ENCODE results near the gene SENP3. TPM values are rescaled to one million over a fixed set of nuclear protein-coding genes. Genes with fewer than 3 reads are reported as not detected.

The SENP3 gene
- total and polyA plus RNA-seq, 2 of the 13 experiments (the other 11 are each of a cell fraction or from before 2014, with no cell fraction given), result 55.8 to 75.4 TPM

- TF ChIP-seq ZNF143 (CRISPR knock-in tag; IDR thresholded peaks at IDR 0.05) (0 out of 2 replicates have a peak, but pooled peaks have one; percentile 31), ISL2 (CRISPR knock-in tag; IDR thresholded peaks at IDR 0.05) (peak; percentile 47), ZNF614 (CRISPR knock-in tag; IDR thresholded peaks at IDR 0.05; ENCODE audit: borderline replicate concordance) (peak; percentile 89; the same call in 1 of the 2 replicates), ZBTB4 (CRISPR knock-in tag; IDR thresholded peaks at IDR 0.05; ENCODE audit: borderline replicate concordance) (no peak; the same call in 1 of the 2 replicates), TRAFD1 (CRISPR knock-in tag; IDR thresholded peaks at IDR 0.05; ENCODE audit: borderline replicate concordance) (peak; percentile 83; the same call in 1 of the 2 replicates), ZNF260 (CRISPR knock-in tag; IDR thresholded peaks at IDR 0.05; ENCODE audit: borderline replicate concordance, low read depth) (no peak), ZNF350 (CRISPR knock-in tag; IDR thresholded peaks at IDR 0.05; ENCODE audit: borderline replicate concordance, low read depth) (0 out of 2 replicates have a peak, but pooled peaks have one; percentile 17), ZFX (CRISPR knock-in tag; IDR thresholded peaks at IDR 0.05; ENCODE audit: low read depth) (peak; percentile 79), ZIK1 (CRISPR knock-in tag; IDR thresholded peaks at IDR 0.05; ENCODE audit: borderline replicate concordance, low read depth) (peak; percentile 83; the same call in 1 of the 2 replicates), ONECUT2 (CRISPR knock-in tag; IDR thresholded peaks at IDR 0.05) (no peak), ZNF180 (CRISPR knock-in tag; IDR thresholded peaks at IDR 0.05; ENCODE audit: borderline replicate concordance, low read depth) (no peak), ZNF572 (CRISPR knock-in tag; IDR thresholded peaks at IDR 0.05) (no peak), ZNF784 (CRISPR knock-in tag; IDR thresholded peaks at IDR 0.05; ENCODE audit: borderline replicate concordance) (no peak), ZNF841 (CRISPR knock-in tag; IDR thresholded peaks at IDR 0.05; ENCODE audit: borderline replicate concordance) (no peak), ZSCAN31 (CRISPR knock-in tag; IDR thresholded peaks at IDR 0.05; ENCODE audit: low read depth) (no peak), HHEX (CRISPR knock-in tag; IDR thresholded peaks at IDR 0.05) (no peak), ZNF704 (CRISPR knock-in tag; IDR thresholded peaks at IDR 0.05; ENCODE audit: borderline replicate concordance) (no peak), THAP9 (CRISPR knock-in tag; IDR thresholded peaks at IDR 0.05; ENCODE audit: borderline replicate concordance) (no peak)
These were observed 11.8 kb downstream of the SENP3 start (continued) for GRCh38 chr17:7573324-7574080.
